ENCODE results near the gene SFSWAP. TPM values are rescaled to one million over a fixed set of nuclear protein-coding genes. Genes with fewer than 3 reads are reported as not detected.

The SFSWAP gene
- polyA plus RNA-seq, 2 of the 4 experiments (the other 2 are of a cell fraction): 21.8 to 23.5 TPM

GRCh38 chr12:131754184-131754583, 43.3 kb downstream of the SFSWAP start:
- H3K4me1 ChIP-seq: no peaks in the 10 kb centered on the region
- no peak for ATAC-seq
- TF ChIP-seq MAX (IDR thresholded peaks at IDR 0.05) (no peak), RCOR1 (IDR thresholded peaks at IDR 0.05; ENCODE audit: low read depth, low read length) (no peak), CBX2 (IDR thresholded peaks at IDR 0.05; ENCODE audit: borderline replicate concordance, low read depth) (no peak), NR3C1 (IDR thresholded peaks at IDR 0.05) (no peak), BHLHE40 (IDR thresholded peaks at IDR 0.05; ENCODE audit: low read depth, low read length) (no peak), BCL3 (IDR thresholded peaks at IDR 0.05) (no peak)
- FAIRE-seq: no peak
- H3K9me3 ChIP-seq: no peaks in the 10 kb centered on the region
- no peak overlapping the region for H3K27ac ChIP-seq
- DNase-seq (ENCODE audit: low read depth in 1 of 2, low spot score in 1 of 2): no peak
- CTCF ChIA-PET: interaction anchor here (0.9 to 1.9 kb wide), 3 partner anchors 10 to 13 kb away, joined by 4 to 7 read pairs (median 5); no protein-coding TSS in a partner anchor
- no peak overlapping the region for H3K4me3 ChIP-seq
- H3K4me2 ChIP-seq: no peak overlapping the region
- POLR2A ChIA-PET: no interaction called here
- 94% methylated on average over 17 of the region's 17 CpGs for WGBS (ENCODE audit: missing lambda C conversion rate)

GRCh38 chr12:131755305-131756113, 44.6 kb downstream of the SFSWAP start:
- no peak for TF ChIP-seq KDM5A (IDR thresholded peaks at IDR 0.05)
- TF ChIP-seq TFCP2L1 (CRISPR knock-in tag; IDR thresholded peaks at IDR 0.05): no peak
- no peak for TF ChIP-seq REST (IDR thresholded peaks at IDR 0.05)
- TF ChIP-seq TP53 (CRISPR knock-in tag; IDR thresholded peaks at IDR 0.05): no peak
- TF ChIP-seq RNF2 (IDR thresholded peaks at IDR 0.05; ENCODE audit: borderline replicate concordance, low read depth): no peak
- no peak for TF ChIP-seq CEBPB (IDR thresholded peaks at IDR 0.05)
- no peak for TF ChIP-seq BHLHE40 (IDR thresholded peaks at IDR 0.05; ENCODE audit: low read depth, low read length)
- H3K9me3 ChIP-seq: no peaks in the 10 kb centered on the region
- H3K4me3 ChIP-seq: no peak overlapping the region
- H3K4me2 ChIP-seq: no peak overlapping the region
- CTCF ChIA-PET: interaction anchor here (0.5 to 1.9 kb wide), 6 partner anchors 9 to 847 kb away, joined by 3 to 7 read pairs (median 4); no protein-coding TSS in a partner anchor
- DNase-seq (ENCODE audit: low read depth in 1 of 2, low spot score in 1 of 2) (peak; percentile 42 to 78), FAIRE-seq (no peak), ATAC-seq (peak in 1 of 2 experiments; percentile 80; a peak in 3 of 6 replicates)
- 85% methylated on average over 16 of the region's 16 CpGs for WGBS (ENCODE audit: missing lambda C conversion rate)
- no peak overlapping the region for H3K27ac ChIP-seq
- POLR2A ChIA-PET: no interaction called here
- no peaks in the 10 kb centered on the region for H3K4me1 ChIP-seq

- no peak overlapping the region for H3K27ac ChIP-seq
- TF ChIP-seq FOSL2 (IDR thresholded peaks at IDR 0.05) (no peak), FOSL2 (CRISPR knock-in tag; IDR thresholded peaks at IDR 0.05) (no peak), USF2 (IDR thresholded peaks at IDR 0.05) (no peak), PBX3 (IDR thresholded peaks at IDR 0.05) (no peak), CHD4 (IDR thresholded peaks at IDR 0.05; ENCODE audit: borderline replicate concordance) (no peak), HMGXB4 (CRISPR knock-in tag; IDR thresholded peaks at IDR 0.05; ENCODE audit: borderline replicate concordance) (no peak), EHF (CRISPR knock-in tag; IDR thresholded peaks at IDR 0.05) (no peak), NR3C1 (IDR thresholded peaks at IDR 0.05) (no peak), RCOR1 (IDR thresholded peaks at IDR 0.05; ENCODE audit: low read depth, low read length) (no peak)
- WGBS (ENCODE audit: missing lambda C conversion rate): 94% methylated on average over 18 of the region's 18 CpGs
- no peaks in the 10 kb centered on the region for H3K4me1 ChIP-seq
- no peak overlapping the region for H3K4me3 ChIP-seq
- no peak for ATAC-seq
- H3K4me2 ChIP-seq: no peak overlapping the region
- no peak for FAIRE-seq
- no peak for DNase-seq (ENCODE audit: low read depth in 1 of 2, low spot score in 1 of 2)
- ChIA-PET POLR2A (no interaction called here), CTCF (interaction anchor here (1.1 to 1.6 kb wide), 2 partner anchors 9 to 18 kb away, joined by 5 read pairs; no protein-coding TSS in a partner anchor)
- no peaks in the 10 kb centered on the region for H3K9me3 ChIP-seq
Observed at GRCh38 chr12:131756441-131756840, 45.6 kb downstream of the SFSWAP start.

Data from A549 (cell line).